ENCODE results near the gene ALPK3. TPM values are rescaled to one million over a fixed set of nuclear protein-coding genes. Genes with fewer than 3 reads are reported as not detected.

Gene ALPK3
- total RNA-seq, 1 experiment from 2014 or later, result 2.0 TPM

DNA sequence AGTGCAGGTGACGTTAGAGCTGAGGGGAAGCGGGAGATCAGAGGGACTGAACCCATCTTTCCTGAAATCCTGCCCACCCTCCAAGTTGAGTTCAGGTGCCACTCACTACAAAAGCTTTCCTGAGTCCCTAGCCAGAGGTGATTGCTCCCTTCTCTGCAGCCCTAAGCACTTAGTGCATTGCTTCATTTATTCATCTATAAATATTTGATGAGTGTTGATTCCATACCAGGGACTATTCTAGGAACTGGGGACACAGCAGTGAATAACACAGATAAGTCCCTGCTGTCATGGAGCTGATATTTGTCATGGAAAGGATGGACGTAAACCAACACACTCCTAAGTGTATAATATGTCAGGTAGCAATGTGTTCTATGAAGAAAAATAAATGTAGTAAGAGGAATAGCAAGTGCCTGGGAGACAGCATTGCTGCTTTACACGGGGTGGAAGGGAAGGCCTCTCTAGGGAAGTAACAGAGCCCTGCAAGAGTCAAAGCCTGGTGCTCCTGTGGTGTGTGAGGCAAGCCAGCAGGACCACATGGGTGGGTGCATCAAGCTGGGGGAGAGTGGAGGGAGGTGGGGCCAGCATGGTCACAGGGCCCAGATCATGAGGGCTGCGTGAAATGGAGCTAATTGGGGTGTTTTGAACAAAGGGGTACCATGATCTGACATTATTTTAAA is 18.6 kb downstream of the ALPK3 start:
- H3K9ac ChIP-seq (ENCODE audit: low read length), result no peak overlapping the region
- H2AFZ ChIP-seq (ENCODE audit: low read depth, low read length, poor library complexity, severe bottlenecking), result no peak overlapping the region
- ChIA-PET POLR2A (no interaction called here), CTCF (no interaction called here), RAD21 (ENCODE audit: low non-redundant PET in 1 of 2, low total read pairs in 2 of 2, uncharacterized antibody in 2 of 2, unreplicated experiment in 2 of 2) (no interaction called here)
- no peak overlapping the region for H3K27ac ChIP-seq (ENCODE audit: low read depth, low read length)
- ATAC-seq, result no peak
- TF ChIP-seq ELF1 (IDR thresholded peaks at IDR 0.05; ENCODE audit: borderline replicate concordance, low read depth) (no peak), SIN3A (IDR thresholded peaks at IDR 0.05; ENCODE audit: low read depth) (no peak), CBX3 (IDR thresholded peaks at IDR 0.05; ENCODE audit: low read depth) (no peak), FOSL1 (IDR thresholded peaks at IDR 0.05; ENCODE audit: low read depth) (no peak), EZH2phosphoT487 (IDR thresholded peaks at IDR 0.05; ENCODE audit: borderline replicate concordance) (no peak), YY1 (IDR thresholded peaks at IDR 0.05; ENCODE audit: extremely low read depth, insufficient replicate concordance, low read depth, low read length) (no peak), SP1 (IDR thresholded peaks at IDR 0.05; ENCODE audit: low read depth) (no peak), TCF7L2 (IDR thresholded peaks at IDR 0.05; ENCODE audit: borderline replicate concordance, extremely low read depth, insufficient read depth, insufficient read length) (no peak), ZFX (IDR thresholded peaks at IDR 0.05) (no peak)
- TF ChIP-seq, protein P1, sequence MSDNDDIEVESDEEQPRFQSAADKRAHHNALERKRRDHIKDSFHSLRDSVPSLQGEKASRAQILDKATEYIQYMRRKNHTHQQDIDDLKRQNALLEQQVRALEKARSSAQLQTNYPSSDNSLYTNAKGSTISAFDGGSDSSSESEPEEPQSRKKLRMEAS (IDR thresholded peaks at IDR 0.05), result no peak
- TF ChIP-seq, protein P2, sequence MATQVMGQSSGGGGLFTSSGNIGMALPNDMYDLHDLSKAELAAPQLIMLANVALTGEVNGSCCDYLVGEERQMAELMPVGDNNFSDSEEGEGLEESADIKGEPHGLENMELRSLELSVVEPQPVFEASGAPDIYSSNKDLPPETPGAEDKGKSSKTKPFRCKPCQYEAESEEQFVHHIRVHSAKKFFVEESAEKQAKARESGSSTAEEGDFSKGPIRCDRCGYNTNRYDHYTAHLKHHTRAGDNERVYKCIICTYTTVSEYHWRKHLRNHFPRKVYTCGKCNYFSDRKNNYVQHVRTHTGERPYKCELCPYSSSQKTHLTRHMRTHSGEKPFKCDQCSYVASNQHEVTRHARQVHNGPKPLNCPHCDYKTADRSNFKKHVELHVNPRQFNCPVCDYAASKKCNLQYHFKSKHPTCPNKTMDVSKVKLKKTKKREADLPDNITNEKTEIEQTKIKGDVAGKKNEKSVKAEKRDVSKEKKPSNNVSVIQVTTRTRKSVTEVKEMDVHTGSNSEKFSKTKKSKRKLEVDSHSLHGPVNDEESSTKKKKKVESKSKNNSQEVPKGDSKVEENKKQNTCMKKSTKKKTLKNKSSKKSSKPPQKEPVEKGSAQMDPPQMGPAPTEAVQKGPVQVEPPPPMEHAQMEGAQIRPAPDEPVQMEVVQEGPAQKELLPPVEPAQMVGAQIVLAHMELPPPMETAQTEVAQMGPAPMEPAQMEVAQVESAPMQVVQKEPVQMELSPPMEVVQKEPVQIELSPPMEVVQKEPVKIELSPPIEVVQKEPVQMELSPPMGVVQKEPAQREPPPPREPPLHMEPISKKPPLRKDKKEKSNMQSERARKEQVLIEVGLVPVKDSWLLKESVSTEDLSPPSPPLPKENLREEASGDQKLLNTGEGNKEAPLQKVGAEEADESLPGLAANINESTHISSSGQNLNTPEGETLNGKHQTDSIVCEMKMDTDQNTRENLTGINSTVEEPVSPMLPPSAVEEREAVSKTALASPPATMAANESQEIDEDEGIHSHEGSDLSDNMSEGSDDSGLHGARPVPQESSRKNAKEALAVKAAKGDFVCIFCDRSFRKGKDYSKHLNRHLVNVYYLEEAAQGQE (IDR thresholded peaks at IDR 0.05; ENCODE audit: low read depth), result no peak
- TF ChIP-seq, protein P3, sequence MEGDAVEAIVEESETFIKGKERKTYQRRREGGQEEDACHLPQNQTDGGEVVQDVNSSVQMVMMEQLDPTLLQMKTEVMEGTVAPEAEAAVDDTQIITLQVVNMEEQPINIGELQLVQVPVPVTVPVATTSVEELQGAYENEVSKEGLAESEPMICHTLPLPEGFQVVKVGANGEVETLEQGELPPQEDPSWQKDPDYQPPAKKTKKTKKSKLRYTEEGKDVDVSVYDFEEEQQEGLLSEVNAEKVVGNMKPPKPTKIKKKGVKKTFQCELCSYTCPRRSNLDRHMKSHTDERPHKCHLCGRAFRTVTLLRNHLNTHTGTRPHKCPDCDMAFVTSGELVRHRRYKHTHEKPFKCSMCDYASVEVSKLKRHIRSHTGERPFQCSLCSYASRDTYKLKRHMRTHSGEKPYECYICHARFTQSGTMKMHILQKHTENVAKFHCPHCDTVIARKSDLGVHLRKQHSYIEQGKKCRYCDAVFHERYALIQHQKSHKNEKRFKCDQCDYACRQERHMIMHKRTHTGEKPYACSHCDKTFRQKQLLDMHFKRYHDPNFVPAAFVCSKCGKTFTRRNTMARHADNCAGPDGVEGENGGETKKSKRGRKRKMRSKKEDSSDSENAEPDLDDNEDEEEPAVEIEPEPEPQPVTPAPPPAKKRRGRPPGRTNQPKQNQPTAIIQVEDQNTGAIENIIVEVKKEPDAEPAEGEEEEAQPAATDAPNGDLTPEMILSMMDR (IDR thresholded peaks at IDR 0.05 in 2 of 3, conservative IDR thresholded peaks at IDR 0.05 in 1 of 3; ENCODE audit: borderline replicate concordance in 1 of 3, insufficient read depth in 1 of 3, low read depth in 2 of 3, low read length in 2 of 3), result no peak
- no peaks in the 10 kb centered on the region for H3K79me2 ChIP-seq (ENCODE audit: insufficient read depth, low read length)
- no peak overlapping the region for H3K4me3 ChIP-seq (replicated peaks in 1 of 2; ENCODE audit: low read depth in 1 of 2, low read length in 2 of 2)
- H4K20me1 ChIP-seq (ENCODE audit: insufficient read depth), result no peaks in the 10 kb centered on the region
- no peak overlapping the region for H3K4me2 ChIP-seq (ENCODE audit: low read length)
- no peaks in the 10 kb centered on the region for H3K36me3 ChIP-seq (ENCODE audit: control insufficient read depth in 1 of 2, insufficient read depth in 2 of 2, low read length in 2 of 2)
- intact Hi-C loops (cut with micrococcal nuclease), result no loop called here
- H3K27me3 ChIP-seq (ENCODE audit: insufficient read depth, low read length), result no peaks in the 10 kb centered on the region
- no TSS peak for BruUV-seq (replicated peaks)
- no peak for DNase-seq (ENCODE audit: low read depth, low spot score)
- no peaks in the 10 kb centered on the region for H3K9me2 ChIP-seq (ENCODE audit: insufficient read depth)
- H3K9me3 ChIP-seq (ENCODE audit: control insufficient read depth in 1 of 2, insufficient read depth in 1 of 2, low read depth in 1 of 2, low read length in 2 of 2), result no peaks in the 10 kb centered on the region
- peaks cover 6 to 27% of the 10 kb centered on the region in 2 experiments for H3K4me1 ChIP-seq (ENCODE audit: control insufficient read depth in 1 of 2, insufficient read depth in 2 of 2, low read length in 2 of 2)
